GM19035 (cell line): ENCODE data around the gene UNC5A.

ENCODE experiments used
- ATAC-seq: cut with Tn5 transposase; IDR thresholded peaks from one replicate; pipeline ENCODE4 v1.9.1; 2021; ENCODE audit not compliant: unreplicated experiment

Gene UNC5A

DNA sequence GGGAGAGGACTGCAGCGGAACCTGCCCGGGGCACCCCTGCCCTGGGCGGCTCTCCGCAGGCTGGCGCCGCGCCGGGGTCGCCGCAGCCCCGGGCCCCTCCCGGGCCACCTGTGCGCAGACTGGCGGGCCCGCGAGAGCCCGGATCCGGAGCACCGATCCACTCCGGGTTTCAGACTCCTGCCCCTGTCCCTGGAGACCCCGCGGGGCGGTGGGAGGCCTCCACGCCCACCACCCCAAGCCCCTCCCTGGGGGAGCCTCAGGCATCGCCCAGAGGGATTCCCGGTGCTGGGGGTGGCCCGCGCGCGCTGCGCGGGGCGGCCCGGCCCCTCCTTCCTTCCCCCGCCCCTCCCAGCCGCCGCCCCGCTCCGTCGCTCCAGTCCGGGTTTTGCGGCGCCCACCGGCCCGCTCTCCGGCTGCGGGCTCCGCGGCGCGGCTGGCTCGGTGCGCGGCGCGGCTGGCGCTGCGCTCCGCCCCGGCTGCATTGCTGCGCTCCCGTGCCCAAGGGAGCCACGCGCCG, at the start of gene UNC5A:
Gene UNC5A (plus strand): TSS at position 479 of the 517 bp plus-strand sequence. CDS start 192 bp downstream, outside the sequence.
- no peak for ATAC-seq

DNA sequence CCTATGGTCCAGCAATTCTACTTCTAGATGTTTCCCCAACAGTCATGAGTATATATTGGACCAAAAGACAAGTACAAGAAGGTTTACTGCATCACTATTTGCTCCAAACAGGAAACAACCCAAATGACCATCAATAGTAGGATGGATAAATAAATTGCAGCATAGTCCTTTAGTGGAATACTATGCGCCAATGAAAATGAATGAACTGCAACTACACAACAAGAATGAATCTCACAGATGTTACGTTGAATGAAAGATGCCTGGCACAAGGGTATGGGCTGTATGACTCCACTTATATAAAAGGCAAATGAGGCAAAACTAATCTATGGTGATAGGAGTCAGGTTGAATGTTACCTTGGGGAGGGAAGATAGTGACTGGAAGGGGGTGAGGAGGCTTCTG, 48.6 kb upstream of the UNC5A start:
- ATAC-seq = no peak

DNA sequence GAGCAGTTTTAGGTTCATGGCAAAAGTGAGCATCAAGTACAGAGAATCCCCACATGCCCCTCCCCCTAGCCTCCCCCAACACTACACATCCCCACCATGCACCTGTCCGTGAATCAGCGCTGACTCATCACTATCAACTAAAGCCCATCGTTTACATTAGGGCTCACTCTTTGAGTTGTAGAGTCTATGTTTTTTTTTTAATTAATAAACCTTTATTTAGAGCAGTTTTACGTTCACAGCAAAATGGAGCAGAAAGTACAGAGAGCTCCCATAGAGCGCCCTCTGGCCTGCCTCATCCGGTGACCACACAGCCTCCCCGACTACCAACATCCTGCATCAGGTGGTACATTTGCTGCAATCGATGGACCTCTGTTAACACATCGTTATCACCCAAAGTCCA, 47.9 kb upstream of the UNC5A start:
- ATAC-seq = no peak

DNA sequence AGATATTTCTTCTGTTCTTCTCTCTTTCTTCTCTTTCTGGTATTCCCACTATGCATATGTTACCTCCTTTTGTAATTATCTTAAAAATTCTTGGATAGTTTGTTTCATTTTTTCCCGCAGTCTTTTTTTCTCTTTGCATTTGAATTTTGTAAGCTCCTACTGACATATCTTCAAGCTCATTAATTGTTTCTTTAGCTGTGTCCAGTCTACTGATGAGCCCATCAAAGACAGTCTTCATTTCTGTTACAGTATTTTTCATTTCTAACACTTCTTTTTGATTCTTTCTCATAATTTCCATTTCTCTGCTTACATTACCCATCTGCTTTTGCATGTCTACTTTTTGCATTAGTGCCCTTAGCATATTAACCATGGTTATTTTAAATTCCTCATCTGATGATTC, 44.7 kb upstream of the UNC5A start:
- no peak for ATAC-seq

DNA sequence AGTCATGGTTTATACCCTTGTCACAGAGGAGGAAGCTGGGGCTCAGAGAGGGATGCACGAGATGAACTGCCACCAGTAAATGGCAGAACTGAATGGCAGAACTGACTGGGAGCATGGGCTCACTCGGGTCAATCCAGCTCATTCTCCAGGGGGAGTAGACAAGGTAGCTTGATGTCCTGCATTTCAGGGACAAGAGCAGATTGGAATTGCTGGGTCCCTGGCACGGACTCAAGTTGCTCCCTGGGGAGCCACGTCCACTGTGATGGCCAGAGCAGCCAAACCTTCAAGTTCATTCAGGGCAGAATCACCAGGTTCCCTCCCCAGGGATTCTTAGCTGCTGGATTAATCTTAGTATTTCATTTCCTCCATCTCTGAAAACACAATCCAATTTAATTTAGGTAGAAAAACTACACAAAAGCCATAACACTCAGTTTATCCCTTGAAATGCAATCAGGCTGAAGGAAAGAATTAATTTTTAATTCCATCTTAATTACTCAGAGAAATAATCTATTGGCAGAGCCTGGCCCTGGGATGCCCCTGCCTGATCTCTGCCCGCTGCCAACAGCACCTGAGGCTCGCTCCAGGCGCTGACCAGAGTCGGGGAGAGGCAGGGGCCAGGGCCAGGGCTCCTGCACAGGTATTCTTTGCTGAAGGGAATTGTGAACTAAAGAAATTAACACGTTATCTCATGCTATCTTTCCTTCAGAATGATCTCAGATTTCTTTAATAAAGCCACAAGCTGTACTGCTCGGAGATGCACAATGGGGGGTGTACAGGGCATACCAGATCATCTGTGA, 42.0 kb upstream of the UNC5A start:
- no peak for ATAC-seq

DNA sequence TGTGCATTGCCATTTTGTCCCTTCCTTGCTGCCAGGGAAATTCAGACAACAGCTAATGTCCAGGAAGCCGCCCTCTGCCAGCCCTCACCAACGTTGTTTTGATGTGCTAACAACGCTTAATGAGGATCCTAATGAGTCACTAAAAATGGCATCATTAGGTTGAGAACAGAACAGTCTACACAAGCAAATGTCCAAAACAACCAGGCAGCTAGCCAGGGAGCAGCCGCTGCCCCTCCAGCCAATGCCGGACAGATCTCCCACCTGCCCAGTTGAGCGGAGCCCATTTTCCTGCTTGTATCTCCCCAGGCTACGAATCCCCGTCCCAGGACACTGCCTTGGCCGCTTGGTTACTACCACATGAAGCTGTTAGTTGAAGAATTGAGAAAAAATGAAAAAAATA, 40.4 kb upstream of the UNC5A start:
- no peak for ATAC-seq

DNA sequence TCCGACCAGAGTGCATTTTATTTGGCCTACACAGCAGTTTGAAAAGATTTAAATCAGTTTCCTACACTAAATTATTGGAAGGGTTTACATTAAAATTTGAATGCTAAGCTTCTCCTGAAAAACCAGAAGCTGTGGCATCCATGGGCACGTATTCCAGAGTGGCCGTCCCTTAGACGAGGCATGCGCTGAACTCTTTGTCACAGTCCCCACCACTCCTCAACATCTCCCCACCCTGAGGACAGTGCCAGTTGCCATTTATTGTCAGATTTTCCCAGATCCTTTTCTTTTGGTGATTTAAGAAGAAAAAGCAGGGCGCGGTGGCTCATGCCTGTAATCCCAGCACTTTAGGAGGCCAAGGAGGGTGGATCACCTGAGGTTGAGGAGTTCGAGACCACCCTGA, 39.9 kb upstream of the UNC5A start:
- ATAC-seq = no peak

DNA sequence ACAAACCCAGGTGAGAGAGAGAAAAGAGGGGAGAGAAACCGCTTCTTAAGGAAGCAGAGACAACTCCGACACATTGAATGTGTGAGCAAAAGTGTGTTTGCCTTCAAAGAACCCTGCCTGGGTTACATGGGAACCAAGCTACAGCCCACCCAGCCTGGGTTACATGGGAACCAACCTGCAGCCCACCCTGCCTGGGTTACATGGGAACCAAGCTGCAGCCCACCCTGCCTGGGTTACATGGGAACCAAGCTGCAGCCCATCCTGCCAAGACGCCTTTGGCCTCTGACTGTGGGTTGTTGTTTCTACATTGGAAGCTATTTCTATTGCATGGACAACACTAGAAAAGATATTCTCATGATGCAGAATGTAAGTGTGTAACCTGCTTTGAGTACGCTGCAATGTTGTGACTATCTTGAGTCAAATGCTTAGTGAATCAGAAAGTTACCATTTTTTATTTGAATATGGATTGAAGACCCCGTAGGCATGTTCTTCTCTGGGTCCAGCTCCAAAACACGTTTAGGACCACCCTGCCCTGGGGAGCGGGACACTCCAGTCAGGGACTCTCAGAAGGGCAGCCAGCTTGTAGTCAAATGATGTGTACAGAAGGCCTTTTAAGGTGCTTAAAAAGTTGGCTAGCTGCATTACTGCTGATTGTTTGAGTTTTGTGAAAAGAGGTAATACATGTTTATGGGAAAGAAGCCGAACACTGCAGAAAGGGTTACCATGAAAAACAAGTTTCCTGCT, 39.1 kb upstream of the UNC5A start:
- no peak for ATAC-seq

DNA sequence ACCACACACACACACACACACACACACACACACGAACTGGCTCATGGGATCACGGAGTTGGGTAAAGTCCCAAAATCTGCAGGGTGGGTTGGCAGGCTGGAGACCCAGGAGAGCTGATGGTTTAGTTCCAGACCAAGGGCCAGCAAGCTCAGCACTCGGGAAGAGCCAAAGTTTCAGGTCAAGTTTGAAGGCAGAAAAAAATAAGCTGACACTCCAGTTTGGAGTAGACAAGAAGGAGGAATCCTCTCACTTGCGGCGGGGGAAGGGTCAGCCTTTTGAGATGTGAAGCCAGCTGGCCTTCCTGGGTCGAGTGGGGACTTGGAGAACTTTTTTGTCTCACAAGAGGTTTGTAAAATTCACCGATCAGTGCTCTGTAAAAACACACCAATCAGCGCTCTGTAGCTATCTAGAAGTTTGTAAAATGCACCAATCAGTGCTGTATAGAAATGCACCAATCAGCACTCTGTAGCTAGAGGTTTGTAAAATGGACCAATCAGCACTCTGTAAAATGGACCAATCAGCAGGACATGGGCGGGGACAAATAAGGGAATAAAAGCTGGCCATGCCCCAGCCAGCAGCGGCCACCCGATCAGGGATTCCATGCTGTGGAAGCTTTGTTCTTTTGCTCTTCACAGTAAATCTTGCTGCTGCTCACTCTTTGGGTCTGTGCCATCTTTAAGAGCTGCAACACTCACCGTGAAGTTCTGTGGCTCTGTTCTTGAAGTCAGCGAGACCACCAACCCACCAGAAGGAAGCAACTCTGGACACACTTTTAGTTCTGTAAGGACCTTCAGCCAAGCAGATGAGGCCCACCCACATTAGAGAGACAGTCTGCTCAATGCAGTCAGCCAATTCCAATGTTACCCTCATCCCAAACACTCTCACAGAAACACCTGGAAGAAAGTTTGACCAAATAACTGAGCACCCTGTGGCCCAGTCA, 37.8 kb upstream of the UNC5A start:
- no peak for ATAC-seq

DNA sequence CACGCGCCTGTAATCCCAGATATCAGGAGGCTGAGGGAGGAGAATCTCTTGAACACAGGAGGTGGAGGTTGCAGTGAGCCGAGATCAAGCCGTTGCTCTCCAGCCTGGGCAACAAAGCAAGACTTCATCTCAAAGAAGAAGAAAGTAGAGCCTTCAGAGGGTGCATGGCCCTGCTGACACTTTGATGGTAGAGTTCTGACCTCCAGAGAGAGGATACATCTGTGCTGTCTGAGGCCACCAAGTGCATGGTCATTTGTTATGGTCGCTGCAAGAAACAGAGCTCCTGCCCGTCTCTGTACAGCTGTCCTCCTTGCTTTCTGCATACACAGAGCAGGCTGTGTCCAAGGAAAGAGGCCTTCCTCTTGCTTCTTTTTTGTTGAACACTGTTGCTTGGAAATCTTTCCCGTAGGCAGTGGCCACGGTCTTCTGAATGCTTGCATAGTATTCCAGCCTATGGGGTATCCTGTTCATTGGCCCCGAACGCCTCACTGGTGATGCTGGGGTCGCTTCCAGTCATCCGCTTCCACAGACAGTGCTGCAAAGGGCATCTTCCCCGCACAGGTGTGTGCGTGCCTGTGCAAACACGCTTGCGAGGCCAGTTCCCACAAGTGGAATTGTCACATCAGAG, 36.8 kb upstream of the UNC5A start:
- ATAC-seq = no peak

DNA sequence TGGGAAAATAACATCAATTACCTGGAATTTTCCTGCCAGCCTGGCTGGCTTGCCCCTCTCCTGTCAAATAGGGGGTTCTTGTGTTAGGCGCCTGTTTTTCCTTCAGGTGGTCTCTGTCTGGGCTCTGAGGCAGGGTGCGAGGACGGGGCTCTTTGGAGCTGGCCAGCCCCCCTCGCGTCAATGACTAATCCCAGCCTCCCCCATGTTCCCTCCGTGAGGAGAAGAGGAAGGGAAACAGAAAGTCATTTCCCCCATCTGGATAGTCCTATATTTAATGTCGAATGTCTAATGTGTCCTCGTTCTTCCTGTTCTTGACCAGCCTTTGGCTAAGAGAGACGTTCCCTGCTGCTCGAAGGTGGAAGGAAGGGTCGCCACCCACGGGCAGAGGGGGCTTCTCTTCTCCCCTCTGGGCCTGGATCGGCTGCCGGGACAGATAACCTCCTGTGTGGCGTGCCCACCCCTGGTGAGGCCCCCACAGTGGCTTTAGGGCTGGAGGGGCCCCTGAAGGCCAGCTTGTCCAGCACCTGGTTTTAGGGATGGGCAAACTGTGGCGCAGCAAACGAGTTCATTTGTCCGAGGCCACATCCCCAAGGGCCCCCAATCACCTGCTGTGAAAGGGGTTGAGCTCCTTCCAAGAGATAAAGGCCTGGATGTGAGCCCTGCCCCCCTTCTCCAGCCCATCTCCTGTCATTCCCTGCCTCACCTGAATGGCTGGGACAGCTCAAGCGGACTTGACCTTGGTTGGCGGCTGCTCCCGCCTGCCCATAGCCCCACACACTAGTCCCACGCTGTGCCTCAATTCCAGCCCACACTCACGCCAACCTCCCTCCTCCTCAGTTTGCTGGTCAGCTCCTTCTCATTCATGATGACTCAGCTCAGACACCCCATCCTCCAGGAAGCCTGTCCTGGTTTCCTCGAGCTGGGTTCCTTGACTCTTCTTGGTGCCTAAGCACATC, 35.9 kb upstream of the UNC5A start:
- no peak for ATAC-seq

DNA sequence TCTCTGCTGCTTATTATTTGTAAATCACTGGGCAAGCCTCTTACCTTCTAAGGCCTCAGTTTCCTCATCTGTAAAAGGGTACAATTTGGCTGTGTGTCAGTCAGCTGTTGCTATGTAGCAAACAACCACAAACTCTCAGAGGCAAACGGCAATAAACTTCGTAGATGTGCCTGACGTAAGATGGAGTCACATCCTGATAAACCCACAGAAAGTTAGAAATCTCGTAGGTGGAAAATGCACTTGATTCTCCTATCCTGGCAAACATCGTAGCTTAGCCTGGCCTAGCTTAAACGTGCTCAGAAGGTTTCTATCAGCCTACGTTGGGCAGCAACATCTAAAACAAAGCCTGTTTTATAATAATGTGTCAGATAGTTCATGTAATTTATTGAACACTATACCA, 35.0 kb upstream of the UNC5A start:
- ATAC-seq = no peak

DNA sequence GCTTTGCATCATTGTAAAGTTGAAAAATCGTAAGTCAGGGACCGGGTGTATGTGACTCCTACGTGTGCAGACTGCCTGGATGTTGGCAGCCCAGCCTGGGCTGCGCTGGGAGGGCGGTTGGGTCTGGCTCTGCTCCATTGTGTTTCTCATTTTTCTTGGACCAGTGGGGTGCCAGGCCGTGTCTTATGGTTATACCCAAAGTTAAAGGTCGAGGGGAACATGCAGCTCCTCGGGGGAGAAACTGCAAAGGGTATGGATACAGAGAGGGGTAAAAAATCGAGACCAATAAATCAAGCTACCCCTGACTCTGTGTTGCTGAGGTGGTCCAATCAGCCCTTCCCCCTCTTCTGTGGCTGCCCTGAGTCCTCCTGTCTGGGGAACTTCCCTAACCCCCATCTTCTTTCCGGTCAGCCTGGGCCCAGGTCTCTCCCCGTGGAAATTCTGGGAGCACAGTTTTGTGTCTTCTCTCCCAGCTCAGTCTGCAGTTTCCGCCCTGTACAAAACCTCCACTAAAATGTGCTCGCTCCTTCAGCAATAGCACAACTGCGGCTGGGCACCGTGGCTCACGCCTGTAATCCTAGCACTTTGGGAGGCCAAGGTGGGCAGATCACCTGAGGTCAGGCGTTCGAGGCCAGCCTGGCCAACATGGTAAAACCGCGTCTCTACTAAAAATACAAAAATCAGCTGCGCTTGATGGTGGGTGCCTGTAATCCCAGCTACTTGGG, 34.1 kb upstream of the UNC5A start:
- ATAC-seq = no peak

DNA sequence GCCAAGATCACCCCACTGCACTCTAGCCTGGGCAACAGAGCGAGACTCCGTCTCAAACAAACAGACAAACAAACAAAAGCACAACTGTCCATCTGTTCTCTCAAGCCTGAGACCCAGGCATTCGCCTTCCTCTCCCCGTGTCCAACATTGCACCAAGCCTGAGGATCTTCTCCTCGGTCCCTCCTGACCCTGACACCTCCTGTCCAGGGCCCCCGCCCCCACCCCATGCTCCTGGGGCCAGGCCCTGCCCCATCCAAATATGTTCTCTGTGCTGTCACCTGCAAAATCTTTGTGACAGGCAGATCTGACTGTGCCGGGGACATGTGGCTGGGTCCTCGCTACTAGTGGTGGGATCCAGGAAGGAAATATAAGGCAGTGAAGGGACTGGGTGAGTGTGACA, 33.4 kb upstream of the UNC5A start:
- no peak for ATAC-seq

DNA sequence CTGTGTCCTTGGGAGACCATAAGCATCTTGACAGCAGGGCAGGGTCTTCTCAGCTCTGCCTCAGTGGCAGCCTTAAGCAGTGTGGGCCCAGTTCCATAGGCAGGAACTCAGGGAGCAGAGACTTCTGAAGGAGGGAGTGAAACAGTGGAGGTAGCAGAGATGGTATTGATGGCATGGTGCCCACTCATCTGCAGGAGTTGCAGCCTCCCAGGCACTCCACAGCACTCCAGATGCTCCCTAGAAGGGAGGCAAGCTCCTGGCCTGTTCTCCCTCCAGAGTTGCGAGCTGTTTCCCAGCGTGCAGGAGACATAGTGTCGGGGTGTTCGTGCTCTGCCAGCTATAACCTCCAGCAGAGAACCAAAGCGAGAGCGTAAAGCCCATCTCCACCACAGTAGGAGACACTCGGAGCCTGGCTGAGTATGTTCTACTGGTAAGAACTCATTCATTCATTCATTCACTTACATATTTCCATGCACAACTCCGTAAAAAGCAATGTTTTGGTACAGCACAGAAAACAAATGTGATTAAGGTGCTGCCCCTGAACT, 31.4 kb upstream of the UNC5A start:
- ATAC-seq = no peak

DNA sequence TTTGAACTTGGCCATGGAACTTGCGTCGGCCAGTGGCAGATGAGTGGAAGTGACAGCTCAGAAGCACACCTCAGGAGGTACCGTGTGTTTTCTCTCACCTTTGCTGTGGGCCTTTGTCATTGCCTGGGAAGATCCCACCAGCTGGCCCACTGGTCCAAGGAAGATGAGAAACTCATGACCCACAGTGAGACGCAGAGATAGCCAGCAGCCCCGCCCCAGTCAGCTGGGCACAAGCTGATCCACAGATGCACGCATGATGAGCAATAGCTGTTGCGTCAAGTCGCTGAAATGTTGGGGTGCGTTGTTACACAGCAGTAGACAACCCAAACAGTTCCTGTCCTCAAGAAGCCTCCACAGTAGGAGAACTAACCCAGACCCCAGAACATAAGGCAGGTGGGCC, 30.8 kb upstream of the UNC5A start:
- ATAC-seq = no peak

DNA sequence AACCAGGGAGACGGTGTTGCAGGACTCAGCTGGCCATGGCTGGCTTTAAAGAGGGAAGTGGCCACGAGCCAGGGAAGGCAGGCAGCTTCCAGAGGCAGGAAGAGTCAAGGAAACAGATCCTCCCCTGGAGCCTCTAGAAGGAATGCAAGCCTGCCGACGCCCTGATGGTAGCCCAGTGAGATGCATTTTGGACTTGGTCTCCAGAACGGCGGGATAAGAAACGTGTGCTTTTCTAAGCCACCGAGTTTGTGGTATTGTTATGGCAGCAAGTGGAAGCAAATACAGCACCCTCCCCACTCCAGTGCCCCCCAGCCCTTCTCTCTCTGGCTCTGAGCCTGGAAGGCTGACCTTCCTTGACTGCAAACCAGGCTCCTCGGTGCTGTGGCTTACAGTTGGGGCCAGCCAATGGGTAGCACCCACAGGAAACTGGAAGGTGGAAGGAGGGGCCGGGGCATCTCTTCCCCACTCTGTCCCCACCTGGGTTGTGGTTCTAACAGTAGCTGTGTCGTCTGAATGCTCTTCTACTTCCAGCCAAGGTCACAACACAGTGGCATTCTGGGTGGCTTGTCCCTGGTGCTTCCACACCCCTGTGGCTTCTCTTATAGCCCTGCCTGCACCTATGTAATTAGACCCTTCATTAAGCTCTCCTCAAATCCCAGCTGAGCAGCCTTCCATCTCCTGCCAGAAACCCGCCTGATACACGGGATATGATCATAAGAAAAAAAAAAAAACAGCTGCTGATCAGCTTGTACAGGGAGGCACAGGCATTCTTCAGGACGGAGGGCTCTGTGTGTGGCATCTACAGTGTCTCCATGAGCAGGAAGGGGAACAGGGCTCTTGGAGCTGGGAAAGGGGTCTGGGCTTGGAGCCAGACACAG, 29.9 kb upstream of the UNC5A start:
- ATAC-seq = no peak

DNA sequence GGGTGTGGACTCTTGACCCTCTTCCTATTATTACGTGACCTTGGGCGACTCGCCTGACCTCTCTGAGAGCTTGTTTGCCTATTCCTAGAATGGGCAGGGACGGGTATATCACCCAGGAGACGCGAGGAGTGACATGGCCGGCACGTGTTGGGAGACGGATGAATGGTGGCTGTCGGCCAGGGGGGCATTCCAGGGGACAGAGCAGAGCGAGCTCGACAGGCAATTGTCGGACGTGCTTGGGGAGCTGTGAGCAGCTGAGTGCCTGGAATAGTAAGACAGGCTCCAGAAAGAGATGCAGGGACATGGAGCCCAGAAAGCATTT, 29.3 kb upstream of the UNC5A start:
- no peak for ATAC-seq
